Measurements from ENCODE around the gene PALB2. TPM values are rescaled to one million over a fixed set of nuclear protein-coding genes. Genes with fewer than 3 reads are reported as not detected.
"Not testable (repeated sequence)": the region's sequence is repeated elsewhere in the genome, so short reads cannot be mapped to it uniquely, and the experiment has no call there.

PALB2 gene
- total and polyA plus RNA-seq, 4 experiments from 2014 or later, result 5.4 to 15.0 (median 9.8) TPM

GRCh38 chr16:23642246-23642774, 1.2 kb upstream of the PALB2 start:
- H3K27ac Mint-ChIP-seq, result peak overlapping the region; percentile 96 to 99 (median 98)
- Histone ChIP-seq H3K27me3 (ENCODE audit: insufficient read depth, low read length) (no peaks in the 10 kb centered on the region), H3K4me1 (ENCODE audit: insufficient read depth, low read length) (peaks cover 20% of the 10 kb centered on the region), H3K9me3 (ENCODE audit: control insufficient read depth in 1 of 2, low read length in 2 of 2) (no peaks in the 10 kb centered on the region), H3K36me3 (ENCODE audit: insufficient read depth, low read length) (peaks cover 6% of the 10 kb centered on the region), H3K27ac (ENCODE audit: low read depth, low read length) (peak overlapping the region; percentile 85), H3K4me3 (ENCODE audit: low read length in 2 of 2) (peak overlapping the region; percentile 82 to 100)
- DNase-seq, result peak in 1 of 5 donors; percentile 29
- H3K4me3 Mint-ChIP-seq, result peak overlapping the region; percentile 98 to 100 (median 99)
- H3K9me3 Mint-ChIP-seq, result no peaks in the 10 kb centered on the region
- H3K36me3 Mint-ChIP-seq, result peaks cover 32 to 47% of the 10 kb centered on the region in 2 donors
- intact Hi-C loops (cut with micrococcal nuclease), result no loop called here
- CTCF ChIA-PET (ENCODE audit: partially characterized antibody), result interaction anchor here (0.6 kb wide), 1 partner anchor 371 kb away, joined by 3 read pairs; no protein-coding TSS in a partner anchor
- H3K4me1 Mint-ChIP-seq, result peaks cover 29 to 57% (median 44%) of the 10 kb centered on the region in 4 donors
- POLR2A ChIA-PET (ENCODE audit: partially characterized antibody), result interaction anchor here (1.1 to 1.8 kb wide), 3 partner anchors 36 to 85 kb away, joined by 4 to 7 read pairs (median 4); partner anchors contain the start of genes EARS2, NDUFAB1, PLK1 and UBFD1
- H3K27me3 Mint-ChIP-seq, result no peaks in the 10 kb centered on the region

- Histone ChIP-seq H3K4me3 (ENCODE audit: low read length in 2 of 2) (peak overlapping the region; percentile 82 to 100), H3K4me1 (ENCODE audit: insufficient read depth, low read length) (peaks cover 20% of the 10 kb centered on the region), H3K27ac (ENCODE audit: low read depth, low read length) (peak overlapping the region; percentile 85), H3K27me3 (ENCODE audit: insufficient read depth, low read length) (no peaks in the 10 kb centered on the region), H3K9me3 (ENCODE audit: control insufficient read depth in 1 of 2, low read length in 2 of 2) (no peaks in the 10 kb centered on the region), H3K36me3 (ENCODE audit: insufficient read depth, low read length) (peaks cover 7% of the 10 kb centered on the region)
- peak in 2 of 5 donors; percentile 2 for DNase-seq
- Mint-ChIP-seq H3K4me1 (peaks cover 19 to 43% (median 32%) of the 10 kb centered on the region in 4 donors), H3K27ac (peak overlapping the region; percentile 92 to 99 (median 96)), H3K4me3 (peak overlapping the region; percentile 98 to 100 (median 99)), H3K9me3 (no peaks in the 10 kb centered on the region), H3K36me3 (peaks cover 21 to 41% of the 10 kb centered on the region in 2 donors), H3K27me3 (no peaks in the 10 kb centered on the region)
- intact Hi-C loops (cut with micrococcal nuclease), result no loop called here
- ChIA-PET POLR2A (ENCODE audit: partially characterized antibody) (interaction anchor here (1.8 kb wide), 1 partner anchor 44 kb away, joined by 7 read pairs; the partner anchor contains the start of gene NDUFAB1), CTCF (ENCODE audit: partially characterized antibody) (interaction anchor here (1.0 kb wide), 1 partner anchor 37 kb away, joined by 3 read pairs; no protein-coding TSS in a partner anchor)
Measured at GRCh38 chr16:23640615-23640930, 537 bp downstream of the PALB2 start.

DNA sequence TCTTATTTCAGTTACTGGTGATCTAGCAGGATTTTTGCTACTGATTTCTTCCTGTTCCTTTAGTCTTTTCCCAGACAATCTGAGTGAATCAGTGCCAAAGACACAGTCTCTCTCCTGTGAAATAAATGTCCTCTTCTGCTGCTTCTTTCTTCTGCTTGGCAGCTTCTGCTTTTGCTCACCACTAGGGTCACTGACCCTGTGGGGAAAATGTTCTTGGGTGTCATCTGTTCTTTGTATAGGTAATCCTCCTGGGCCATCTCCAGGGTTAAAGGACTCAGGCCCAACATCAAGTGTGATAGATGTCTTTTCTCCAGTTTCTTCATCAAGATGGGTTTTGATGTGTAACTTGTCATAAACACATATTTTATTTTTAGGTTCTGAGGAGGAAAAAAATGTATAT, 5.2 kb downstream of the PALB2 start:
- no peak overlapping the region for H3K4me3 ChIP-seq (ENCODE audit: low read length in 2 of 2)
- Mint-ChIP-seq H3K27me3 (no peaks in the 10 kb centered on the region), H3K4me1 (peaks cover 9 to 25% (median 14%) of the 10 kb centered on the region in 4 donors), H3K36me3 (peaks cover 21 to 41% of the 10 kb centered on the region in 2 donors), H3K9me3 (no peaks in the 10 kb centered on the region), H3K4me3 (no peak overlapping the region), H3K27ac (peak overlapping the region in 2 of 7 donors; percentile 26 to 31)
- POLR2A ChIA-PET (ENCODE audit: partially characterized antibody), result no interaction called here
- H3K4me1 ChIP-seq (ENCODE audit: insufficient read depth, low read length), result peaks cover 10% of the 10 kb centered on the region
- intact Hi-C loops (cut with micrococcal nuclease), result no loop called here
- DNase-seq, result no peak
- H3K36me3 ChIP-seq (ENCODE audit: insufficient read depth, low read length), result peaks cover 9% of the 10 kb centered on the region
- no peaks in the 10 kb centered on the region for H3K27me3 ChIP-seq (ENCODE audit: insufficient read depth, low read length)
- H3K9me3 ChIP-seq (ENCODE audit: control insufficient read depth in 1 of 2, low read length in 2 of 2), result no peaks in the 10 kb centered on the region
- CTCF ChIA-PET (ENCODE audit: partially characterized antibody), result no interaction called here
- no peak overlapping the region for H3K27ac ChIP-seq (ENCODE audit: low read depth, low read length)

- ChIA-PET POLR2A (ENCODE audit: partially characterized antibody) (no interaction called here), CTCF (ENCODE audit: partially characterized antibody) (no interaction called here)
- no peaks in the 10 kb centered on the region for H3K27me3 Mint-ChIP-seq
- Histone ChIP-seq H3K9me3 (ENCODE audit: control insufficient read depth in 1 of 2, low read length in 2 of 2) (no peaks in the 10 kb centered on the region), H3K36me3 (ENCODE audit: insufficient read depth, low read length) (peaks cover 16% of the 10 kb centered on the region), H3K27ac (ENCODE audit: low read depth, low read length) (no peak overlapping the region), H3K4me3 (ENCODE audit: low read length in 2 of 2) (no peak overlapping the region), H3K4me1 (ENCODE audit: insufficient read depth, low read length) (no peaks in the 10 kb centered on the region), H3K27me3 (ENCODE audit: insufficient read depth, low read length) (no peaks in the 10 kb centered on the region)
- H3K4me1 Mint-ChIP-seq, result peaks cover 2 to 14% (median 4%) of the 10 kb centered on the region in 4 donors
- DNase-seq, result peak in 1 of 5 donors; percentile 25
- peaks cover 25 to 41% of the 10 kb centered on the region in 2 donors for H3K36me3 Mint-ChIP-seq
- peak overlapping the region in 2 of 7 donors; percentile 23 to 37 for H3K27ac Mint-ChIP-seq
- intact Hi-C loops (cut with micrococcal nuclease), result no loop called here
- no peak overlapping the region for H3K4me3 Mint-ChIP-seq
- no peaks in the 10 kb centered on the region for H3K9me3 Mint-ChIP-seq
Measured at GRCh38 chr16:23634461-23635036, 6.6 kb downstream of the PALB2 start.

DNA sequence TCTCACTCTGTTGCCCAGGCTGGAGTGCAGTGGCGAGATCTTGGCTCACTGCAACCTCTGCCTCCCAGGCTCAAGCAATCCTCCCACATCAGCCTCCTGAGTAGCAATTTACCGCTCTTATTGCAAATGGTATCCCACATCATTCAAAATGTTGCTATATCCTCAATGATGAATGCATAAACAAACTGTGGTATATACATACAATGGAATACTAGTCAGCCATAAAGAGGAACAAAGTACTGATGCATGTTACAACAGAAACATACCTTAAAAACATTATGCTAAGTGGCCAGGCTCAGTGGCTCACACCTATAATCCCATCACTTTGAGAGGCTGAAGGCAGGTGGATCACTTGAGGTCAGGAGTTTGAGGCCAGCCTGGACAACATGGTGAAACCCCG, 9.2 kb downstream of the PALB2 start:
- H3K4me3 Mint-ChIP-seq; POLR2A ChIA-PET (ENCODE audit: partially characterized antibody); H3K9me3 Mint-ChIP-seq; DNase-seq; H3K27me3 ChIP-seq (ENCODE audit: insufficient read depth, low read length); intact Hi-C loops (cut with micrococcal nuclease); H3K4me3 ChIP-seq (ENCODE audit: low read length in 2 of 2); H3K4me1 Mint-ChIP-seq; H3K4me1 ChIP-seq (ENCODE audit: insufficient read depth, low read length); H3K27ac ChIP-seq (ENCODE audit: low read depth, low read length); H3K27me3 Mint-ChIP-seq; CTCF ChIA-PET (ENCODE audit: partially characterized antibody); H3K9me3 ChIP-seq (ENCODE audit: control insufficient read depth in 1 of 2, low read length in 2 of 2): not testable (repeated sequence)
- peaks cover 25% of the 10 kb centered on the region for H3K36me3 ChIP-seq (ENCODE audit: insufficient read depth, low read length)
- Mint-ChIP-seq H3K27ac (peak overlapping the region in 1 of 7 donors; percentile 13), H3K36me3 (peaks cover 28 to 53% of the 10 kb centered on the region in 2 donors)

- H3K9me3 Mint-ChIP-seq, result no peaks in the 10 kb centered on the region
- DNase-seq, result no peak
- Histone ChIP-seq H3K27ac (ENCODE audit: low read depth, low read length) (no peak overlapping the region), H3K36me3 (ENCODE audit: insufficient read depth, low read length) (peaks cover 28% of the 10 kb centered on the region), H3K4me1 (ENCODE audit: insufficient read depth, low read length) (no peaks in the 10 kb centered on the region), H3K9me3 (ENCODE audit: control insufficient read depth in 1 of 2, low read length in 2 of 2) (no peaks in the 10 kb centered on the region), H3K27me3 (ENCODE audit: insufficient read depth, low read length) (no peaks in the 10 kb centered on the region), H3K4me3 (ENCODE audit: low read length in 2 of 2) (no peak overlapping the region)
- ChIA-PET CTCF (ENCODE audit: partially characterized antibody) (no interaction called here), POLR2A (ENCODE audit: partially characterized antibody) (no interaction called here)
- H3K4me1 Mint-ChIP-seq, result peaks cover 0 to 8% (median under 1%) of the 10 kb centered on the region in 4 donors
- peaks cover 19 to 48% of the 10 kb centered on the region in 2 donors for H3K36me3 Mint-ChIP-seq
- peak overlapping the region in 1 of 7 donors; percentile 29 for H3K27ac Mint-ChIP-seq
- H3K4me3 Mint-ChIP-seq, result no peak overlapping the region
- no peaks in the 10 kb centered on the region for H3K27me3 Mint-ChIP-seq
- intact Hi-C loops (cut with micrococcal nuclease), result no loop called here
Measured at GRCh38 chr16:23629516-23629915, 11.6 kb downstream of the PALB2 start.

DNA sequence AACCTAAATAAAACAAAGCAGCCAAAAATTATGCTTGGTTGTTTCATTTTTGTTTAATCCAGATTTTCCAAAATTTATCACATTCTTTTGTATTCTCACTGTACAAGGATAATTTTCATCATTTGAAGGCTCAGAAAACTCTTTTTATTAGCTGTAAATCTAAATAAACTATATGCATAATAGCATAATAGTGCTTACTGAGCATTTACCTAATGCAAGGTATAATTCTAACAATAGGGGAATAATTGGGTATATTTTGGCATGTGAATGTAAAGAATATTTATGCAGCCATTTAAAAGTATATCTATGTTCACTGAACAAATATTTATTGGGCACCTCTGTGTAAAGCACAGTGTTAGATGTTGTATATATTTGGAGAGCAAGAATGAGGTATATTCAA, 17.0 kb downstream of the PALB2 start:
- Mint-ChIP-seq H3K4me1 (no peaks in the 10 kb centered on the region), H3K27me3 (no peaks in the 10 kb centered on the region), H3K4me3 (no peak overlapping the region), H3K36me3 (peaks cover 40 to 58% of the 10 kb centered on the region in 2 donors), H3K27ac (no peak overlapping the region), H3K9me3 (no peaks in the 10 kb centered on the region)
- DNase-seq, result no peak
- Histone ChIP-seq H3K27ac (ENCODE audit: low read depth, low read length) (no peak overlapping the region), H3K27me3 (ENCODE audit: insufficient read depth, low read length) (no peaks in the 10 kb centered on the region), H3K4me3 (ENCODE audit: low read length in 2 of 2) (no peak overlapping the region), H3K36me3 (ENCODE audit: insufficient read depth, low read length) (peaks cover 32% of the 10 kb centered on the region), H3K9me3 (ENCODE audit: control insufficient read depth in 1 of 2, low read length in 2 of 2) (no peaks in the 10 kb centered on the region), H3K4me1 (ENCODE audit: insufficient read depth, low read length) (no peaks in the 10 kb centered on the region)
- ChIA-PET POLR2A (ENCODE audit: partially characterized antibody) (no interaction called here), CTCF (ENCODE audit: partially characterized antibody) (no interaction called here)
- intact Hi-C loops (cut with micrococcal nuclease), result no loop called here

Measured in CD4-positive, alpha-beta memory T cell (primary cell).